ENCODE data around the gene CDPF1. TPM values are rescaled to one million over a fixed set of nuclear protein-coding genes. Genes with fewer than 3 reads are reported as not detected.

CDPF1 gene
- total and polyA plus RNA-seq, 12 donors, result 6.3 to 12.7 (median 7.6) TPM

DNA sequence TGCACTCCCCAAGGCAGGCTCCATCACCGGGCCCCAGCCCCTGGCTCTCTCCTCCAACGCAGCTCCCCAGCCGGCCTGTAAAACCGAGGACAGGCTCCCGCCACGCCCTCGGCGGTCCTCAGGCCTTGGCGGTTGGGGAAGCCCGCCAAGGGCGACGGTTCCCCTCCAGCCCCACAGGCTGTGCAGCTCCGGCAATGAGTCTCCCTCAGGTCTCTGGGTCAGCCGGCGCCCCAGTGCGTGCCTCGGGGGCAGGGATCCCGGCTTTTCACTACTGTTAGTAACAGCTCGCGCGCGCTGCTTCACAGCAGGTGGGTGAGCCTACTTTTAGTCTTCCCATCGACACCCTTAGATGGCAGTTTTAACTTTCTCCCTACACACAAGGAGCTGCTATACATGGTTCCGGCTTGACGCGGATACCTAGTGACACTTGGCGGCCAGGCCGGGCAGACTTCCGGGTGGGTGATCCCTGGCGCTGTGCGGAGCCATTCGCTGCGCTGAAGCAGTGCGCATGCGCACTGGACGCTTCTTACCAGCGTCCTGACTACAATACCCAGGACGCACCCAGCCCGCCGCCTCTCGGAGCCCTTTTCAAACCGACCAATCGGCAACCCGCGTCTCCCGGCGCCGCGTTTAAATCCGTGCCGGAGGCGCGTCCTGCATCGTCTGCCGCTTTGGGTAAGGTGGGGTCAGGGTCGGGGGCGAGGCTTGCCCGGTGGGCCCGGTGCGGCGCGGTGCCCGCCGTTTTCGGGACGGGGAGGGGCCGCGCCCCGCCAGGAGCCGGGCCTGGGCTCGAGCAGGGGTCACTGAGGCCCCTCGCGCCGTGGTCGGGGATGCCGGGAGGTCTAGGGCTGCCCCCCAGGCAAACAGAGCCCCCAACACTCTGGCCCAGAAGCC lies 46.4 kb upstream of the CDPF1 start, which contains the start of gene GTSE1:
TSS of gene GTSE1 (plus strand) at position 614 of the 894 bp plus-strand sequence. CDS start 531 bp downstream, outside the sequence.
- DNase-seq (peak; percentile 97 to 99), ATAC-seq (peak; percentile 97 to 99 (median 98))
- Histone ChIP-seq H3K9me3 (peaks cover 0 to 8% (median 0%) of the 10 kb centered on the region in 11 donors), H3K27ac (peak within 1 kb of the TSS; percentile 89 to 97 (median 91)), H3K4me1 (peaks cover 11 to 45% (median 18%) of the 10 kb centered on the region in 9 donors), H3K4me3 (peak within 1 kb of the TSS; percentile 43 to 76 (median 63)), H3K27me3 (no peaks in the 10 kb centered on the region), H3K36me3 (peaks cover 0 to 27% (median 20%) of the 10 kb centered on the region in 9 donors)
- TF ChIP-seq, protein P1, sequence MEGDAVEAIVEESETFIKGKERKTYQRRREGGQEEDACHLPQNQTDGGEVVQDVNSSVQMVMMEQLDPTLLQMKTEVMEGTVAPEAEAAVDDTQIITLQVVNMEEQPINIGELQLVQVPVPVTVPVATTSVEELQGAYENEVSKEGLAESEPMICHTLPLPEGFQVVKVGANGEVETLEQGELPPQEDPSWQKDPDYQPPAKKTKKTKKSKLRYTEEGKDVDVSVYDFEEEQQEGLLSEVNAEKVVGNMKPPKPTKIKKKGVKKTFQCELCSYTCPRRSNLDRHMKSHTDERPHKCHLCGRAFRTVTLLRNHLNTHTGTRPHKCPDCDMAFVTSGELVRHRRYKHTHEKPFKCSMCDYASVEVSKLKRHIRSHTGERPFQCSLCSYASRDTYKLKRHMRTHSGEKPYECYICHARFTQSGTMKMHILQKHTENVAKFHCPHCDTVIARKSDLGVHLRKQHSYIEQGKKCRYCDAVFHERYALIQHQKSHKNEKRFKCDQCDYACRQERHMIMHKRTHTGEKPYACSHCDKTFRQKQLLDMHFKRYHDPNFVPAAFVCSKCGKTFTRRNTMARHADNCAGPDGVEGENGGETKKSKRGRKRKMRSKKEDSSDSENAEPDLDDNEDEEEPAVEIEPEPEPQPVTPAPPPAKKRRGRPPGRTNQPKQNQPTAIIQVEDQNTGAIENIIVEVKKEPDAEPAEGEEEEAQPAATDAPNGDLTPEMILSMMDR (IDR thresholded peaks at IDR 0.05), result peak in 6 of 9 donors; percentile 26 to 62 (median 49)
- 1 to 2% methylated on average over 73 to 76 of the region's 76 CpGs for WGBS, 2 donors
- intact Hi-C loops (cut with DNase I), result loop anchor here in 4 of 10 donors (5.0 kb wide), 5 partner anchors 44 to 284 kb away; partner anchors contain the start of gene CDPF1 (in 2 of the 4)

- Histone ChIP-seq H3K9me3 (peaks cover 0 to 12% (median 0%) of the 10 kb centered on the region in 11 donors), H3K4me1 (peaks cover 11 to 45% (median 20%) of the 10 kb centered on the region in 9 donors), H3K27me3 (no peaks in the 10 kb centered on the region), H3K4me3 (peak overlapping the region in 7 of 10 donors; percentile 58 to 76 (median 65)), H3K27ac (peak overlapping the region in 9 of 10 donors; percentile 89 to 97 (median 91)), H3K36me3 (peaks cover 0 to 35% (median 20%) of the 10 kb centered on the region in 9 donors)
- TF ChIP-seq, protein P1 (IDR thresholded peaks at IDR 0.05), result no peak
- ATAC-seq, result peak in 1 of 8 donors; percentile 6
- 64 to 70% methylated on average over 4 of the region's 4 CpGs for WGBS, 2 donors
- DNase-seq, result no peak
- intact Hi-C loops (cut with DNase I), result loop anchor here in 4 of 10 donors (5.0 kb wide), 5 partner anchors 43 to 283 kb away; partner anchors contain the start of gene CDPF1 (in 2 of the 4)
Observed at GRCh38 chr22:46295277-46295971, 45.3 kb upstream of the CDPF1 start.

DNA sequence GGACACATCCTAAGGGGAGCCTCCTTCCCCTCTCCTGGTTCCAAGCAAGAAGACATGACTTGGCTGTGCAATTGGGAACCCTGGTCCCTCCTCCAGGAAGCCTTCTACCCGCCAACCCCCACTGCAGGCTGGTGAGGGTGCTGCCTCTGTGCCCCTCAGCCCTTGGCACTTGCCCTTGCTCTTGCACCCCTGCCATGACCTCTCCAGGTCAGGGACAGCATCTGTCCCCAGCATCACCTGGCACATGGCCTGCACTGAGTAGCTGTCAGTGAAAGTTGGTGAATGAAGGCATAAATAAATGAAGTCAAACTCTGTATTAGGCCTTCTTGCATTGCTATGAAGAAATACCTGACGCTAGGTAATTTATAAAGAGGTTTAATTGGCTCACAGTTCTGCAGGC lies 44.7 kb upstream of the CDPF1 start:
- peaks cover 0 to 12% (median 0%) of the 10 kb centered on the region in 11 donors for H3K9me3 ChIP-seq
- TF ChIP-seq, protein P1 (IDR thresholded peaks at IDR 0.05), result no peak
- DNase-seq (no peak), ATAC-seq (no peak)
- peak overlapping the region in 1 of 10 donors; percentile 97 for H3K27ac ChIP-seq
- intact Hi-C loops (cut with DNase I), result loop anchor here in 5 of 10 donors (5.0 kb wide), 6 partner anchors 37 to 282 kb away; partner anchors contain the start of gene CDPF1 (in 2 of the 5)
- H3K4me3 ChIP-seq, result no peak overlapping the region
- 91 to 94% methylated on average over 2 of the region's 2 CpGs for WGBS, 2 donors
- no peaks in the 10 kb centered on the region for H3K27me3 ChIP-seq
- H3K36me3 ChIP-seq, result peaks cover 0 to 39% (median 20%) of the 10 kb centered on the region in 9 donors
- H3K4me1 ChIP-seq, result peaks cover 11 to 45% (median 24%) of the 10 kb centered on the region in 9 donors

All from heart right ventricle (tissue), 16 donors.